HG03159 (cell line): ENCODE measurements around the gene PAFAH1B1.
"Not testable (repeated sequence)": the region's sequence is repeated elsewhere in the genome, so short reads cannot be mapped to it uniquely, and the experiment has no call there.

Experiments
- ATAC-seq: cut with Tn5 transposase; IDR thresholded peaks from one replicate; pipeline ENCODE4 v1.9.1; 2021; ENCODE audit warnings: mild to moderate bottlenecking, moderate library complexity; ENCODE audit not compliant: unreplicated experiment

The PAFAH1B1 gene

DNA sequence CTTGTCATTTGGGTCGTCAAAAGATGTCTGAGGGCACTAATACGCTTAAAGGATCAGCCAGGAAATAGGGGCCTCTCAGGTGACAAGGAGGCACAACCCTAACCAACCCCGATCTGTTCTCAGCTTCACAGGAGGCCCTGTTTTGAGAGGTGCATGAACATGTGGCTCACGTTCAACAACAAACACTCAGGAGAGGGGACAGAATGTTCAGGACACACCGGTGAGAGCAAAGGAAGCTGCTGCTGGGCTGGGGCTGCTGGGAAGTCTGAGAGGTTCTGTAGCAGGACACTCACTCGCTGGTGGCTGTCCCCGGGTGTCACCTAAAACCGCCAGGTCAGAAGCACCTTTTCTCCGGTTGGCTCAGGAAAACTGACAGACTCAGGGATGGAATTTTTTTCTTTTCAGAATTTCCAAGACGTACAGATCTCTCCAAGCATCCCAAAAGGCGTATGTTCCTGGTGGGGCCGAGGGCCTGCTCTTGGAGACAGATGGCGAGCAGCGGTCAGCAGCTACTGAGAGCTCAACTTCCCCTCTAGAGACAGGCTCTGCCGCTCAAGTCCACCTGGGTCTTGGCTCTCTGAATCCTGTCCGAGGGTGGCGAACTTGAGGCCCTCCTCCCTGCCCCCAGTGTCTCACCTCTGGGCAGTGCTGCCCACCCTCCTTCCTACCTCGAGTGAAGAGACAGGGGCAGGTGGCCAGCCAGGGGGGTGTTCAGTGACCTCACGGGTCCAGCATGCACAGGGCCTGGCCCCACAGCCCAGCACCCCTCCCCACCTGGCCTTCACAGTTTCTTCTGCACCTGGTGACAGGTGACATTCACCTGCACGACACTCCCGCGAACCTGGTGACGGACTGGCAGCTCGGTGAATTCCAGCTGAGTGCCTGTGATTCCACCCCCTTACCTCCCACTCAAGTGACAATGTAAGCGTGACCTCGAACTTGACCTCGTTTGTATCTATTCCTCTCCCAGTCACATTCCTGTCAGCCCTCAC lies 95.2 kb downstream of the PAFAH1B1 start:
- no peak for ATAC-seq

DNA sequence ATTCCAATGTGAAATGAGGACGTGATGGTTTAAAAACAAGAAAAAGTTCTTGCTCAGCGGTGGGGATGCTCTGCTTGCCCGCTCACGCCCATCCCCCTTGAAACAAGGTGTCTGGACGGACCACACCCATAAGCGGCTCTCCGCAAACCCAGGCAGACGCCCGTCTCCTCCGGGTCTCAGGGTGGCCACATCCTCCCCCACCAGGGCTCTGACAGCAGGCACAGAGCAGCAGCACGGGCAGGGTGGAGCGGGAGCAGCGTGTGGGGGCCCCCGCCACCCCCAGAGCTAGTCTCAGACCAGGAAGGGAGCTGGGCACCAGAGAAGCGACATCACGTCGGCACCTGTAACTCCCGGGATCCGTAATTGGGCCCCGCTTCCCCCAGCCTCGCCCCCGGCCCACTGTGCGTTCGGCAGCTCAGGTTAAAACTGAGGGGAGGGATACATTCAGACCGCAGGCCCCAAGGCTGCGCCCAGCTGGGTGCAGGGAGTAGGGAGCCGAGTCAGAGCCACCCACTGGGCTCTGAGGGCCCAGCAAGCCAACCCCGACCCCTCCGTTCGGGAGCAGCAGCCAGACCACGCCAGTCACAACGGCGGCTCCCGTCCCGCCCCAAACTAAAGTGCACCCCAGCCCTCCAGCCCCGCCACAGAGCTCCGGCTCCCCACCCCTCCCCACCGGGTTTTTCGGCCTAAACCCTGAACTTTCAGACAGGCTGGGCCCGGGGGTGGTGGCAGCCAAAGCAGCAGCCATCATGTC lies 96.1 kb downstream of the PAFAH1B1 start:
- ATAC-seq = no peak

DNA sequence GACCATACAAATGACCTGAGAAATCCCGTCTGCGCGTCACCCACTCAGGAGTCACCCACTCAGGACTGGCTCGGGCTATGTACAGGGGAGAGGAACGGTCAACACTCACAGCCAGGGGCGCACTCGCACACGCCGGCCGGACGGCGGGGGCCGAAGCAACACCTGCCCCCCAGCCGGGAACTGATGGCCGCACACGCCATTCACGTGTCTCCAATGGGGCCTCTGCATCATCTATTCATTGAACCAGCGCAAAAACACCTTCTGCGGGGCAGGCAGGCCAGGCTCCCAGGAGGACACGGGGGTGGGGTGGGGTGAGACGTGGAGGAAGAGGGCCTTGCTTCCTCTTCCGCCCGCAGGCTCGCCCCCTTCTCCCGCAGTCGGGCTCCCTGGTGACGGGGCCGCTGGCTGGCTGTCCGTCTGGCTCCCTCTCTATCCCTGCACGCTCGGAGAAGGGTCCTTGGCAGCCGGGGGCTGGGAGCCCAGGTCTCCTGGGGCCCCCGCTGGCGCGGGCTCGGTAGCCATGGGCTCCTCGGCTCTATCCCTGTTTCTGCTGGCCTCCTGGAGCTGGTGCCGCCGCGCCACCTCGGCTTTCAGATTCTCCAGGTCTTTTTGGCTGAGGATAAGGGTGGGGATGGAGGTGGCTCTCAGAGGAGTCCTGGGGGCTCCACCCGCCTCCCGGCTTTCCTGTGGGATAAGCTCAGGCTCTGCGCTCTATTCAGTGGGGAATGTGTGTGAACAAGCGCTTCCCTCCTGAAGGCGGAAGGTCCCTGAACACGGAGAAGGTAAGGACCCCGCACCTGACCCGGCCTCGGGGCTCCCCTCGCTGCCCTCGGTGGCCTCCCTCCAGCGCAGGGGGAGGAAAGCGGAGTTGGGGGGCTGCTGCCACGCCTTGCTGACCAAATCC lies 97.0 kb downstream of the PAFAH1B1 start:
- no peak for ATAC-seq

DNA sequence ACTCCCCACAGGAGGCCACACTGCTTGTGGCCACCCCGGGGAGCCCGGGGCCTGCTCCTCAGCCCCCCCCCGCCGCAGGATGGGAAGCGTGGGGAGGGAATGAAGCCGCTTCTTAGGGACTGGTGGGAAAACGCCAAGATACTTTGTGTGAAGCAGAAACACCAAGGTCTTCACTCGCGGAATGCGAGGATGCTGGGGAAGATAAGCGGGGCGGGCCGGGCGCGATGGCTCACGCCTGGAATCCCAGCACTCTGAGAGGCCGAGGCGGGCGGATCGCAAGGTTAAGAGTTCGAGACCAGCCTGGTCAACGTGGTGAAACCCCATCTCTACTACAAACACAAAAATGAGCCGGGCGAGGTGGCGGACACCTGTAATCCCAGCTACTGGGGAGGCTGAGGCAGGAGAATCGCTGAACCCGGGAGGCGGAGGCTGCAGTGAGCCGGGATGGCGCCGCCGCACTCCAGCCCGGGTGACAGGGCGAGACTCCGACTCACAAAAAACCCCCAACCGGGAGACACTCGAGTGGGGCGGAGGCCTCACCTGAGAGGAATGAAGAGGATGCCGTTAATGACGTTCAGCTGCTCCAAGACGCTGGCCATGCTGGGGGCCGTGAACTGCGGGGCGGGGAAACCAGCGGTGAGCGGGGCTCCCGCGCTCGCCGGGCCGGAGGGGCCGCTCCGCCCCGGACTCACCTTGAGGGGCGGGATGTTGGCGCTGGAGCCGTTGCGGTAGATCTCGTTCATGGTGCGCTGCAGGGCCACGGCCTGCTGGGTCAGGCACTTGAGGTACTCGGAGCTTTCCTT lies 97.8 kb downstream of the PAFAH1B1 start:
- ATAC-seq = no peak

DNA sequence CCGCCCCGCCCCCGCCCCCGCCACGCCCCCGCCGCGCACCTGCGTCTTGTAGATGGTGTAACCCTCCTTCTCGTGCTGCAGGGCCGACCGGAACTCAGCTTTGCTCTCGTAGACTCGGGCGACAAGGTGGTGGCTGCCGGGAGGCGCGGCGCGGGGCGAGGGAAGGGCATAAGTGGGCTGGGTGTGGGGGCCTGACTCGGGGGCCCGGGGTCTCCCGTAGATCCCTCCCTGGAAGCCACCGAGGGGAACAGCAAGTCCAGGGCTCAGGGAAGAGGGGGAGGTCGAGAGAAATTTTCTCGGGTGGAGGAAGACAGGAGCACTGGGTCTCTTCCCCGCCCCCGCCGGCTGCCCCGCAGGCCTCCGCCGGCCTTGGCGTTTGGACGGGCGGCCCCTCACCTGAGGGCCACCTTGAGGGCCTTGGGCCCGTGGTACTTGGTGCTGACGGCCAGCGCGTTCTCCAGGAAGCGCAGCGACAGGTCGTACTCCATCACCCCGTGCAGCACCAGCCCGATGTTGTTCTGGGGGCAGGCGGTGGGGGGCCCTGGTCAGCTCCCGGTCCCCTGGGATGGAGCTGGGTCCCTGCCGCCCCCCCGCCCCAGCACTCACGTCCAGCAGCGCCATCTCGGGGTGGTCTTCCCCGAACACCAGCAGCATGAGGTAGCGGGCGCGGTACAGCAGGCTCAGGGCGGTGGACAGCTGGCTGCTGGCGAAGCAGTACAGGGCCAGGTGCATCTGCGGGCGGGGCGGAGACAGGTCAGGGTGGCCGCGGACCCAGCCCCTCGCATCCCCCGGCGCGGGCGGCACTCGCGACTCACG lies 98.7 kb downstream of the PAFAH1B1 start:
- ATAC-seq = no peak

DNA sequence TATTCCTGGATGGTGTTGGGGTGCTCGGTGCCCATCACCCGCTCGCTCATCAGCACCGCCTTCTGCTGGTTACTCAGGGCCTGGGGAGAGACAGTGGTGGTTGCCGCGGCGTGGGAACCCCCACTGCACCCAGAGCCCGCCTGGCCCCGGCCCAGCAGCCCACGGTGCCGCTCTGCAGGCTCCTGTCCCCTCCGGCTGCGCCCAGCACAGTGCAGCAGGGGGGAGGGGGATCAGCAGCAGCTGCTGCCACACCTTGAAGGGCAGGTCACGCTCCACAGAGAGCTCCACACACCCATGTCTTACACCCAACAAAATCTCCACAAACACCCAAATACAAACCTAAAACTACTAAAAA lies 99.3 kb downstream of the PAFAH1B1 start:
- ATAC-seq = no peak

DNA sequence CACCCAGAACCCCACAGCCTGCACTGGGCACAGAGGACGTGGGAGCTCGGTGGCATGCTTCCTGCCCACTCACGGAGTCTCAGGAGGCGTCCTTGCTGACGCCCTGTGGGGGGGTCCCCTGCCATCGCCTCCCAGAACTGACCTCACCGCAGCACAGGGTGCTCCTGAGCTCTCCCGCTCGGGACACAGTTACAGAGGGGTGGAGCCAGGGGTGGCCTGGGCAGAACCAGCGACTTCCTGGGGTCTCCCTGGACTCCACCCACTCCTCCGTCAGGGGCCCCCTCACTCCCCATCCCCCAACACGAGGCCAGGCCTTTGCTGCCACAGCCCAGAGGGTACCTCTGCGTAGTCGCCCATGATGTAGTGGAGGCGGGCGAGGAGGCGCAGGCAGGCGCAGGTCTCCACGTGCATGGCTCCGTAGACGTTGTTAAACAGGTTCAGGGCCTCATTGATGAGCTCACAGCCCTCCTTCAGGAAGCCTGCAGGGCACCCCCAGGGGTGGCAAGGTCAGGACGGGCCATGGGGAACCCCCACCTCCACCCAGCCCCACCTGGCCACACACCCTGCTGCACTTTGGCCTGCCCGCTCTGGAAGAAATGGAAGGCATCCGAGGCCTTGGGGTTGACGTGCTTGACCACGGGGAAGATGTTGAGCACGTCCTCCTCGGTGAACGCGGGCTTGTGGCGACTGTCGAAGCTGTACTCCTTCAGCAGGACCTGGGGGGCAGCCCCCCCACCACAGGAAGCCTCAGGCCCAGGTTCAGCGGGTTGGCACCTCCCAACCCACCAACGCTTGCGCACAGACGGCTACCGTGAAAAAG lies 100.3 kb downstream of the PAFAH1B1 start:
- ATAC-seq = no peak

DNA sequence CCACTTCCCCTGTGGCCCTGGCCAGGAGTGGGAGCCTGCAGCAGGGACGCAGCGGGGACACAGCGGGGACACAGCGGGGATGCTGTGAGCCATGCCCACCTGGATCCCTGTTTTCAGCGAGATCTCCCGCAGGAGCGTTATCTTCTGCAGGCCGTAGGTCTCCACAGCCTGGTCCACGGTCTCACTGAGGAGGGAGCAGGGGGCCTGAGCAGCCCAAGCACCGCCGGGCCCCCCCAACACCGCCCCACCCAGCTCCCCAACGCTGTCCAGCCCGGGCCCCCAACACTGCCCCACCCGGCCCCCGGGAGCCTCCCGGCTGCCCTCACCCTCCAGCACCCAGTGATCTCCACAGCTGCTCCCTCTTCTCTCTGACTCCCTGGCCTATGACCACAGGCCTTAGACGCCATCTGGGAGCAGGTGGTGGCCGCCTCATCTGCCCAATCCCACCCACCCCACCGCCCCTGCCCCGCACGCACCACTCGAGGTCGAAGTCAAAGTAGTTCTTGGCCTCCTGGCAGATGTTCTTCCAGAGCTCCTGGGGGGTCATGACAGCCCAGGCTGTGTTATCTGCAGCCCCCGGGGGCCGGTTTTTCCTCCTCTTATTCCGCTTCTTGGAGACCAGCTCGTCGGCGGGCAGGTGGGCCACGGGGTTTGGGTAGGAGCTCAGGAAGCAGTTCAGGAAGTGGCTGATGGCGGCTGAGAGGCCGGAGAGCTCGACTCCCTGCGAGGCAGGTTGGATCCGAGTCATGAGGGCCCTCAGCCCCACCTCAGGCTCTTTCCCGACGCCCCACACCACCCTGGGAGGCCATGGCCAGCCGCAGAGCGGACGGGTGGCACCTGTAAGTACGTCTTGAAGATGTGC lies 101.2 kb downstream of the PAFAH1B1 start:
- ATAC-seq = no peak

DNA sequence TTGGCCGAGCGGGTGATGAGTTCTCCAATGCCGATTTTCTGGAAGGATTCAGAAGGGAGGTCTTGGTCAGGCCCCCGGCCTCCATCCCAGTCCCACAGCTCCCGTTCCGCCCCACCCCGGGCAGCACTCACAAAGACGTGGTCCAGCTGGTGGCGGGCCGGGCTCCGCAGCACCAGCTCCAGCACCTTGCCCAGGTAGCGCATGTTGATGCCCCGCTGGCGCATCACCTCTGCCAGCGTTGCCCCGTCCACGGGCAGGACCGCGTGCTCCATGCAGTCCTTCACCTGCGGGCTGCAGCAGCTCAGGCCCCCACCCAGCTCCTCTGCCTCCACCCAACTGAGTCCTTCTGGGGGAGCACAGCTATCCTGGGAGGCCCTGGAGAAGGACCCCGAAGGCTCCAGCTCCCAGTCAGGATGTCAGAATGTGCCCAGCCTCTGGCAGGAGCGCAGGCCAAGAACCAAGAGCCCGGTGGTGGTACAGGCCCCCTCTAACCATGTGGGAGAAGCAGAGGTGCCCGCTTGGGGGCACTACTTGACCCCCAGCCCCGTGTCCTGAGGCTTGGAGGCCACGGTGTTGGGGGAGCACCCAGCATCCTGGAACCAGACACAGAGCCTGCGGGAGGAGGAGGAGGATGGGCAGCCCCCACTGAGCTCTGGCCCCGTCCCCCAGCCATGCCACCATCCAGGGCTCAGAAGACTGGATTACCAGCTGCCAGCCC lies 101.9 kb downstream of the PAFAH1B1 start:
- ATAC-seq = no peak

DNA sequence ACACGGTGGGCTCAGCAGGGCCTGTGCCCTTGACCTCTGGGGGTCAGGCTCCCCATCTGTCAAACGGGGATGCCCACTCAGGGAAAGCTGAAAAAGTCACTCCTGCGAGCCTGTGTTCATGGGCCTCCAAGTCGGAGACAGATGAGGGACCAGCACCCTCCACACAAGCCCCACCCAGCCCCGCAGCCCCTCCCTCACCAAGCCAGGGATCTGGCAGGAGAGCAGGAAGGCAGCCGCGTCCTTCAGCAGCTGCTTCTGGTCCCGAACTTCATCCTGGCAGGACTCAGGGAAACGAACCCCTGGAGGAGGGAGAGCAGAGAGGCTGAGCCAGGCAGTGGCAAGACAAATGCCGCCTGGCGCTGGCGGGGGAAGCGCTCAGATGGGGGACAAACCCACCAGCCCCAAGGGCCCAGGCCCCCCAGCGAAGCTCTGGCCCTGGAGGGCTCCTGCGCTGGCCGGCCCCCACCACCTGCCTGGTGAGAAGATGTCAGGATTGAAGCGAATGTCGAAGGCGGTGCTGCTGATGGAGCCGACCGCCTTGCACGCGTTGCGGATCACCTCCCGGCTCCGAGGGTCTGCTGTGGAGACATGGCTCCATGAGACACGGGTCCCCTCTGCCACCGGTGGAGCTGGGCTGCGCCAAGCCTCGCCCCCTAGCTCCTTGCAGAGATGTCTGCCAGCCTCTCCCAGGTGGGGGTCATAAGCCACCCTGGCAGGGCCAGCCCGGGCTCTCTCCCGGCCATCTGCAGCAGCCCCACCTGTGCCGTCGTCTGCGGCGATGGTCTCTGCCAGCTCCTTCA lies 102.7 kb downstream of the PAFAH1B1 start:
- no peak for ATAC-seq

DNA sequence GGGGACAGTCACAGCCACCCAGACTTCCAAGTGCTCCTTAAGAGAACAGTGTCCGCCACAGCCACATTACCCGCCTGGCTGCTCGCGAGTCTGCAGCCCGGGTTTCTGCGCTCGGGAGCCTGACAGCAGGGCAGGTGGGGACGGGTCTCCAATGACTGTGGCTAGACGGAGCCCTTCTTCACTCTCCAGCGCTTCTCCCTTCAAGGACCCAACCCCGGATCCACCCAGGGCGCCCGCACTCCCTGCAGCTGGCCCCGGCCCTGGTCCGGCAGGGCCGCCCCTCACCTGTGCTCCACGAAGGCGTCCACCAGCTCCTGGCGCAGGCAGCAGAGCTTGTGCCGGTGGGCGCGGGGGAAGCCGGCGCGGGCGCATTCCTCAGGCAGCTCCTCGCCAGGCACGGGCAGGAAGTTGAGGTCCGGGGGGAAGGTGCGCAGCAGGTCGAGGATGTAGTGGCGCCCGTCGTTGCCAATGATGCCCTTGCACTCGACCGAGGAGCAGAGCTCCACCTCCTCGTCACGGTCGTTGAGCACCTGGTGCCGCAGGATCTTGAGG lies 104.2 kb downstream of the PAFAH1B1 start:
- ATAC-seq = no peak

DNA sequence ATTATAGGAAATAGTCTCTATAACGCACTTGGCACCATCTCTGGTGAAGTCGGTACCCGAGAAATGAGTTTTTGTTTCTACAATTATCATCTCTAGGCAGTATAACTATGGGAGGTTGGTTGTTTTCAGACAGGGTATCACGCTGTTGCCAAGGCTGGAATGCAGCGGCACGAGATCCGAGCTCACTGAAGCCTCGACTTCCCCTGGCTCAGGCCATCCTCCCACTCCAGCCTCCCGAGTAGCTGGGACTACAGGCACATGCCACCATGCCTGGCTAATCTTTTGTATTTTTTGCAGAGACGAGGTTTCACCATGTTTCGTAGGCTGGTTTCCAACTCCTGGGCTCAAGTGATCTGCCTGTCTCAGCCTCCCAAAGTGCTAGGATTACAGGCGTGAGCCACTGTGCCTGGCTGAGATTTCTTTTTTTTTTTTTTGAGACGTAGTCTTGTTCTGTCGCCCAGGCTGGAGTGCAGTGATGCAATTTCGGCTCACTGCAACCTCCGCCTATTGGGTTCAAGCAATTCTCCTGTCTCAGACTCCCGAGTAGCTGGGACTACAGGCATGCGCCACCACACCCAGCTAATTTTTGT lies 105.9 kb downstream of the PAFAH1B1 start:
- not testable (repeated sequence) for ATAC-seq

DNA sequence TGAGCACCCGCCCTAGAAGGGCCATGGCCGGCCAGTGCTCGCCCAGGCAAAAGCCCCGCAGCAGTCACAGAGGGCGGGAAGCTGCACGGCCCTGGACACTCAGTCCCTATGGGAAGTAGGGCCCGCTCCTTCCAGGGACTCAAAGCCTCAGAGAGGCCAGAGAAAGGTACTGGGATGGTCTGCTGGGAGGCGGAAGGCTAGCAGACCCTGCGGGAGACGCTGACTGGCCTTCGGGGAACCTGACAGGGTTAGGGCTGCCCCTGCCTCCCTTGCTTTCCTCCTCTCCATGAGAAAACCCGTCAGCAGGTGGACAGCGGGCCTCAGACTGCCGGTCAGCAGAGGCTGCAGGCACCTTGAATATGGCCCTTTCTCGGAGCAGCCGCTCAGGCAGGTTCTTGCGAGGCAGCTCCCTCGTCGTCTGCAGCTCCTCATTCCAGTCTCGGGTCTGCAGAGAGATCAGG lies 106.6 kb downstream of the PAFAH1B1 start:
- ATAC-seq = no peak

DNA sequence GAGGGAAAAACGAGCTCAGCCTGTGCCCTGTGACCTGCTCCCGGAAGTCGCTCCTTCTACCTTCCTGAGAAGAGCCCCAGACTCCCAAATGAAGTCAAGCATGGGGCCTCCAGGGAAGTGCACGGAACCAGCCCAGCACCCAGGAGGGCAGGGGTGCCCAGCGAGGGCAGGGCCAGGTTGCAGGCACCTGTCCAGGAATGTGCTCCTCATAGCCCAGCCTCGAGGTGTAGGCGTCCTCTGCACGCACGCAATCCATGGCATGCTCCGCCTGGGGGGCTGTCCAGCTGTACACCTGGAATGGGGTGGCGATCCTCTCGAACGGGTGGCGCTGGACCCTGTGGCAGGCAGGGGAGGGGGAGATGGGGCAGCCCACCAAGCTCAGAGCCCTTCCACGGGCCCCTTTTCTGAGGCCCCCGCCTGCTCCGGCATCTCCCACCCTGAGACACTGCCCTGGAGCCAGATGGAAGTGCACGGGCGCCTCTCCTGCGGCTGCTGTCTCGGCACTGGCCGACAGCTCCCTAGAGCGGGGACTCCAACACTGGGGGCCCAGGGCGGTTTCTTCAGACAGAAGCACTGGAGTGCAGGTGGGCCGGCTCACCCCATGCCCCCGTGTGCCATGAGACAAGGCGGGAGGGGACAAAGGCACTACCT lies 107.2 kb downstream of the PAFAH1B1 start:
- no peak for ATAC-seq
